HepG2 (cell line): ENCODE data around the gene PLA2G7. TPM values are rescaled to one million over a fixed set of nuclear protein-coding genes. Genes with fewer than 3 reads are reported as not detected.

Experiments used
- ATF2 ChIP-seq: sonication (generic); formaldehyde crosslinking; IDR thresholded peaks from 2 replicates; pipeline ENCODE4 v1.4.0; 2020; ENCODE audit warnings: missing genetic modification reagents
- KLF12 ChIP-seq: sonication (generic); formaldehyde crosslinking; IDR thresholded peaks from 2 replicates; pipeline ENCODE4 v1.4.0; 2020; ENCODE audit warnings: missing genetic modification reagents, borderline replicate concordance
- PAWR ChIP-seq: sonication (generic); formaldehyde crosslinking; IDR thresholded peaks from 2 replicates; pipeline ENCODE4 v1.4.0; 2020; ENCODE audit warnings: missing genetic modification reagents, mild to moderate bottlenecking, borderline replicate concordance
- PTBP1 ChIP-seq: fragments of 200-400 bp; formaldehyde crosslinking; IDR thresholded peaks from 2 replicates; pipeline ENCODE4 v1.6.1; 2018; ENCODE audit warnings: low read length, low read depth; ENCODE audit not compliant: poor library complexity, severe bottlenecking
- YEATS2 ChIP-seq: sonication (generic); formaldehyde crosslinking; IDR thresholded peaks from 2 replicates; pipeline ENCODE4 v1.4.0; 2020; ENCODE audit warnings: missing genetic modification reagents, borderline replicate concordance
- ZFY ChIP-seq: sonication (generic); formaldehyde crosslinking; IDR thresholded peaks from 2 replicates; pipeline ENCODE4 v1.4.0; 2020; ENCODE audit warnings: missing genetic modification reagents
- polyA plus RNA-seq, 8 experiments: library from polyadenylated mRNA; depleted of rRNA in 3 of 8; stranded (reverse) in 7 of 8; unstranded in 1 of 8; fragments of >200 nt; fragmentation: Illumina TruSeq in 4 of 8; extraction: Trizol in 4 of 8; gene quantifications; 2 replicates each; pipeline versions ENCODE4 v1.2.1 to v1.2.3, GENCODE V29; 2011 to 2016; ENCODE audit warnings: low read depth in 4 of 8, missing spikeins in 1 of 8, mixed read lengths in 1 of 8; ENCODE audit not compliant: insufficient read depth in 1 of 8
- total RNA-seq, 5 experiments: library from RNA; depleted of rRNA; stranded (reverse); fragments of >200 nt; fragmentation: Illumina TruSeq; extraction: Trizol; gene quantifications; 2 replicates each; pipeline ENCODE4 v1.2.3, GENCODE V29; 2016; ENCODE audit warnings: low read depth in 1 of 5
- TF ChIP-seq, protein P1 (sequence below): sonication (generic); formaldehyde crosslinking; IDR thresholded peaks from 2 replicates; pipeline ENCODE4 v1.5.1; 2020; ENCODE audit warnings: mild to moderate bottlenecking, missing genetic modification reagents, borderline replicate concordance

Gene PLA2G7
- total and polyA plus RNA-seq, 2 of the 13 experiments (the other 11 are each of a cell fraction or from before 2014, with no cell fraction given) = not detected

DNA sequence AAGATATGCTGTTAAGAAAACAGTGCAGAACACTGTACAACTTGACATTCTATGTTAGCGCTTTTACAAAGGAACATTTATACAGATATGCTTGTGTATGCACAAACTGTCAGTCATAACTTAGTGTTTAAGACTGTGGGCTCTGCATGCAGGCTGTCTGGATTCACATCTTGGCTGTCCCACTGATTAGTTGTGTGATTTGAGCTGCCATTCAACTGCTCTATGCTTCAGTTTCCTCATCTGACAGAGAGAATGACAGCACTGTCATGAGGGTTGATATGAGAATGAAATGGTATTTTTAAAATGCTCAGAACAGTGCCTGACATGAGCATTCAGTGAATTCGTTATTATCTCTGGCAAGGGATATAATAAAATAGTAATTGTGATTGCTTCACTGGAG lies 73.7 kb downstream of the PLA2G7 start (continued):
- no peak for TF ChIP-seq KLF12 (CRISPR knock-in tag)
- no peak for TF ChIP-seq ATF2 (CRISPR knock-in tag)
- TF ChIP-seq YEATS2 (CRISPR knock-in tag) = no peak
- TF ChIP-seq, protein P1, sequence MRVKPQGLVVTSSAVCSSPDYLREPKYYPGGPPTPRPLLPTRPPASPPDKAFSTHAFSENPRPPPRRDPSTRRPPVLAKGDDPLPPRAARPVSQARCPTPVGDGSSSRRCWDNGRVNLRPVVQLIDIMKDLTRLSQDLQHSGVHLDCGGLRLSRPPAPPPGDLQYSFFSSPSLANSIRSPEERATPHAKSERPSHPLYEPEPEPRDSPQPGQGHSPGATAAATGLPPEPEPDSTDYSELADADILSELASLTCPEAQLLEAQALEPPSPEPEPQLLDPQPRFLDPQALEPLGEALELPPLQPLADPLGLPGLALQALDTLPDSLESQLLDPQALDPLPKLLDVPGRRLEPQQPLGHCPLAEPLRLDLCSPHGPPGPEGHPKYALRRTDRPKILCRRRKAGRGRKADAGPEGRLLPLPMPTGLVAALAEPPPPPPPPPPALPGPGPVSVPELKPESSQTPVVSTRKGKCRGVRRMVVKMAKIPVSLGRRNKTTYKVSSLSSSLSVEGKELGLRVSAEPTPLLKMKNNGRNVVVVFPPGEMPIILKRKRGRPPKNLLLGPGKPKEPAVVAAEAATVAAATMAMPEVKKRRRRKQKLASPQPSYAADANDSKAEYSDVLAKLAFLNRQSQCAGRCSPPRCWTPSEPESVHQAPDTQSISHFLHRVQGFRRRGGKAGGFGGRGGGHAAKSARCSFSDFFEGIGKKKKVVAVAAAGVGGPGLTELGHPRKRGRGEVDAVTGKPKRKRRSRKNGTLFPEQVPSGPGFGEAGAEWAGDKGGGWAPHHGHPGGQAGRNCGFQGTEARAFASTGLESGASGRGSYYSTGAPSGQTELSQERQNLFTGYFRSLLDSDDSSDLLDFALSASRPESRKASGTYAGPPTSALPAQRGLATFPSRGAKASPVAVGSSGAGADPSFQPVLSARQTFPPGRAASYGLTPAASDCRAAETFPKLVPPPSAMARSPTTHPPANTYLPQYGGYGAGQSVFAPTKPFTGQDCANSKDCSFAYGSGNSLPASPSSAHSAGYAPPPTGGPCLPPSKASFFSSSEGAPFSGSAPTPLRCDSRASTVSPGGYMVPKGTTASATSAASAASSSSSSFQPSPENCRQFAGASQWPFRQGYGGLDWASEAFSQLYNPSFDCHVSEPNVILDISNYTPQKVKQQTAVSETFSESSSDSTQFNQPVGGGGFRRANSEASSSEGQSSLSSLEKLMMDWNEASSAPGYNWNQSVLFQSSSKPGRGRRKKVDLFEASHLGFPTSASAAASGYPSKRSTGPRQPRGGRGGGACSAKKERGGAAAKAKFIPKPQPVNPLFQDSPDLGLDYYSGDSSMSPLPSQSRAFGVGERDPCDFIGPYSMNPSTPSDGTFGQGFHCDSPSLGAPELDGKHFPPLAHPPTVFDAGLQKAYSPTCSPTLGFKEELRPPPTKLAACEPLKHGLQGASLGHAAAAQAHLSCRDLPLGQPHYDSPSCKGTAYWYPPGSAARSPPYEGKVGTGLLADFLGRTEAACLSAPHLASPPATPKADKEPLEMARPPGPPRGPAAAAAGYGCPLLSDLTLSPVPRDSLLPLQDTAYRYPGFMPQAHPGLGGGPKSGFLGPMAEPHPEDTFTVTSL = no peak
- TF ChIP-seq PTBP1 = no peak
- TF ChIP-seq ZFY (CRISPR knock-in tag) = no peak
- TF ChIP-seq PAWR (CRISPR knock-in tag) = no peak
